ENCODE data around the gene ZNF503. TPM values are rescaled to one million over a fixed set of nuclear protein-coding genes. Genes with fewer than 3 reads are reported as not detected.

The ZNF503 gene
- total and polyA plus RNA-seq, 2 experiments from 2014 or later = 0.21 TPM; not detected in 1

- ATAC-seq (no peak), DNase-seq (ENCODE audit: low spot score) (no peak)
- Mint-ChIP-seq H3K4me1 (no peaks in the 10 kb centered on the region), H3K9me3 (0 out of 3 replicates have a peak, but pooled peaks cover 2% of the 10 kb centered on the region), H3K27ac (no peak overlapping the region), H3K4me3 (no peak overlapping the region), H3K27me3 (ENCODE audit: insufficient read depth, low read depth, poor library complexity) (peaks cover 2% of the 10 kb centered on the region), H3K36me3 (ENCODE audit: low read depth) (no peaks in the 10 kb centered on the region)
- H2AFZ ChIP-seq = no peak overlapping the region
- TF ChIP-seq EZH2phosphoT487 (IDR thresholded peaks at IDR 0.05; ENCODE audit: unreplicated experiment) = no peak
- no peak for TF ChIP-seq ZNF114 (CRISPR knock-in tag; IDR thresholded peaks at IDR 0.05)
- no peak for TF ChIP-seq ZNF462 (CRISPR knock-in tag; IDR thresholded peaks at IDR 0.05)
- TF ChIP-seq EZH2 (IDR thresholded peaks at IDR 0.05; ENCODE audit: low read depth, unreplicated experiment) = no peak
- TF ChIP-seq ETS1 (IDR thresholded peaks at IDR 0.05) = no peak
- TF ChIP-seq CTCF (conservative IDR thresholded peaks at IDR 0.05; ENCODE audit: low read depth in 2 of 2) = no peak
- TF ChIP-seq POLR2AphosphoS5 (IDR thresholded peaks at IDR 0.05; ENCODE audit: low read depth) = no peak
- no peak for TF ChIP-seq STAT1 (IDR thresholded peaks at IDR 0.05; ENCODE audit: unreplicated experiment)
- H3K4me1 ChIP-seq (ENCODE audit: insufficient read depth) = no peaks in the 10 kb centered on the region
- H3K79me2 ChIP-seq (replicated peaks; ENCODE audit: insufficient read depth) = no peaks in the 10 kb centered on the region
- no peak overlapping the region for H3K4me3 ChIP-seq
- no peak overlapping the region for H3K4me2 ChIP-seq
- no peaks in the 10 kb centered on the region for H3K36me3 ChIP-seq (ENCODE audit: insufficient read depth)
- H3K27ac ChIP-seq (ENCODE audit: low read depth) = no peak overlapping the region
- no peaks in the 10 kb centered on the region for H4K20me1 ChIP-seq (replicated peaks; ENCODE audit: insufficient read depth)
- H3F3A ChIP-seq (replicated peaks; ENCODE audit: low read depth) = no peaks in the 10 kb centered on the region
- no peaks in the 10 kb centered on the region for H3K9me2 ChIP-seq (ENCODE audit: insufficient read depth)
- H3K27me3 ChIP-seq (ENCODE audit: insufficient read depth) = no peaks in the 10 kb centered on the region
Observed at GRCh38 chr10:75353183-75353582, 48.4 kb downstream of the ZNF503 start.
